Esophagus muscularis mucosa (tissue), 4 donors: ENCODE measurements around the gene NCKAP5. TPM values are rescaled to one million over a fixed set of nuclear protein-coding genes. Genes with fewer than 3 reads are reported as not detected.

Source experiments
- DNase-seq: peaks from one replicate; pipeline ENCODE4 v3.0.0-alpha.2; 2017; ENCODE audit errors: extremely low spot score
- H3K27ac ChIP-seq, 4 donors: fragments of 200-600 bp; sonication (generic); replicated peaks in 1 of 4; 1 replicate in 3 of 4; 2 replicates in 1 of 4; pipeline ENCODE4 v1.5.1; 2016 to 2019; ENCODE audit warnings: mild to moderate bottlenecking in 1 of 4
- H3K27me3 ChIP-seq, 4 donors: fragments of 200-600 bp; sonication (generic); one replicate each; pipeline versions ENCODE4 v1.5.1 to v1.6.0; 2016 to 2019
- H3K36me3 ChIP-seq, 4 donors: fragments of 200-600 bp; sonication (generic); one replicate each; pipeline ENCODE4 v1.5.1; 2016 to 2019
- H3K4me1 ChIP-seq, 4 donors: fragments of 200-600 bp; sonication (generic); one replicate each; pipeline ENCODE4 v1.5.1; 2016 to 2019
- H3K4me3 ChIP-seq, 4 donors: fragments of 200-600 bp; sonication (generic); 1 replicate in 2 of 4; 2 replicates in 2 of 4; pipeline ENCODE4 v1.5.1; 2016 to 2019; ENCODE audit warnings: mild to moderate bottlenecking in 4 of 4, moderate library complexity in 1 of 4
- H3K9me3 ChIP-seq, 4 donors: fragments of 200-600 bp; sonication (generic); 1 replicate in 3 of 4; 2 replicates in 1 of 4; pipeline ENCODE4 v1.5.1; 2016 to 2019
- CTCF ChIP-seq, 3 experiments: fragments of 200-600 bp in 2 of 3; fragments of 450-650 bp in 1 of 3; sonication (generic) in 2 of 3; IDR thresholded peaks; one replicate each; pipeline ENCODE4 v1.5.1; 2017 to 2019; ENCODE audit warnings: antibody characterized with exemption in 3 of 3, mild to moderate bottlenecking in 2 of 3, moderate library complexity in 1 of 3
- EP300 ChIP-seq: sonication (generic); formaldehyde crosslinking; IDR thresholded peaks from one replicate; pipeline ENCODE4 v1.6.1; 2017; ENCODE audit warnings: antibody characterized with exemption
- POLR2A ChIP-seq: fragments of 450-650 bp; IDR thresholded peaks from one replicate; pipeline ENCODE4 v1.6.1; 2017; ENCODE audit warnings: antibody characterized with exemption, moderate library complexity, mild to moderate bottlenecking, low read depth
- POLR2AphosphoS5 ChIP-seq, 2 donors: sonication (generic); formaldehyde crosslinking; IDR thresholded peaks; one replicate each; pipeline ENCODE4 v1.6.1; 2017; ENCODE audit warnings: antibody characterized with exemption in 2 of 2
- WGBS: methylation state at CpG from one replicate; pipeline ENCODE4 v1.1.5; 2018; 5-methylcytosine and 5-hydroxymethylcytosine counted together
- intact Hi-C: fragments of 100-400 bp; cut with DNase I; formaldehyde crosslinking; loops from one replicate; pipeline ENCODE4 v1.15.1; 2023
- total RNA-seq, 4 donors: library from RNA; depleted of rRNA; stranded (reverse); fragments of >200 nt; gene quantifications; one replicate each; pipeline versions ENCODE4 v1.1.0 to v1.2.1, GENCODE V29; 2016

Gene NCKAP5
- total RNA-seq, 4 donors from 2014 or later = 0.33 to 1.8 (median 1.0) TPM

- no peak for DNase-seq
- Histone ChIP-seq H3K9me3 (peaks cover 0 to 11% (median 4%) of the 10 kb centered on the region in 4 donors), H3K36me3 (no peaks in the 10 kb centered on the region), H3K4me3 (no peak overlapping the region), H3K27me3 (no peaks in the 10 kb centered on the region), H3K4me1 (no peaks in the 10 kb centered on the region), H3K27ac (no peak overlapping the region)
- TF ChIP-seq CTCF (IDR thresholded peaks at IDR 0.05) (no peak), POLR2A (no peak), POLR2AphosphoS5 (IDR thresholded peaks at IDR 0.05) (no peak), EP300 (no peak)
- intact Hi-C loops = no loop called here
- 76% methylated on average over 4 of the region's 4 CpGs for WGBS
These were observed 684.0 kb downstream of the NCKAP5 start for GRCh38 chr2:132884292-132884691.

GRCh38 chr2:132883430-132883829 is 684.8 kb downstream of the NCKAP5 start:
- intact Hi-C loops = no loop called here
- TF ChIP-seq POLR2A (no peak), CTCF (IDR thresholded peaks at IDR 0.05) (no peak), POLR2AphosphoS5 (IDR thresholded peaks at IDR 0.05) (no peak), EP300 (no peak)
- DNase-seq = no peak
- H3K27me3 ChIP-seq = no peaks in the 10 kb centered on the region
- H3K4me3 ChIP-seq = no peak overlapping the region
- no peaks in the 10 kb centered on the region for H3K4me1 ChIP-seq
- peaks cover 0 to 11% (median 4%) of the 10 kb centered on the region in 4 donors for H3K9me3 ChIP-seq
- no peak overlapping the region for H3K27ac ChIP-seq
- no peaks in the 10 kb centered on the region for H3K36me3 ChIP-seq
- 67% methylated on average over 5 of the region's 5 CpGs for WGBS

- no peaks in the 10 kb centered on the region for H3K27me3 ChIP-seq
- no peak overlapping the region for H3K27ac ChIP-seq
- no peaks in the 10 kb centered on the region for H3K36me3 ChIP-seq
- no peak overlapping the region for H3K4me3 ChIP-seq
- intact Hi-C loops = no loop called here
- WGBS = 94% methylated on average over 1 of the region's 1 CpG
- DNase-seq = no peak
- peaks cover 0 to 6% (median 1%) of the 10 kb centered on the region in 4 donors for H3K9me3 ChIP-seq
- TF ChIP-seq EP300 = no peak
- TF ChIP-seq POLR2A = no peak
- no peak for TF ChIP-seq CTCF (IDR thresholded peaks at IDR 0.05)
- TF ChIP-seq POLR2AphosphoS5 (IDR thresholded peaks at IDR 0.05) = no peak
- H3K4me1 ChIP-seq = no peaks in the 10 kb centered on the region
These were observed 686.7 kb downstream of the NCKAP5 start for GRCh38 chr2:132881546-132881945.

GRCh38 chr2:132877923-132878322 is 690.3 kb downstream of the NCKAP5 start:
- WGBS = 90% methylated on average over 9 of the region's 9 CpGs
- no peaks in the 10 kb centered on the region for H3K9me3 ChIP-seq
- no peaks in the 10 kb centered on the region for H3K27me3 ChIP-seq
- H3K4me1 ChIP-seq = no peaks in the 10 kb centered on the region
- intact Hi-C loops = no loop called here
- no peak overlapping the region for H3K4me3 ChIP-seq
- TF ChIP-seq CTCF (IDR thresholded peaks at IDR 0.05) = no peak
- TF ChIP-seq EP300 = no peak
- no peak for TF ChIP-seq POLR2A
- no peaks in the 10 kb centered on the region for H3K36me3 ChIP-seq
- no peak overlapping the region for H3K27ac ChIP-seq
- no peak for DNase-seq

GRCh38 chr2:132876745-132877391 is 691.4 kb downstream of the NCKAP5 start:
- Histone ChIP-seq H3K36me3 (no peaks in the 10 kb centered on the region), H3K27me3 (no peaks in the 10 kb centered on the region), H3K4me1 (no peaks in the 10 kb centered on the region), H3K27ac (no peak overlapping the region), H3K9me3 (no peaks in the 10 kb centered on the region), H3K4me3 (no peak overlapping the region)
- no peak for TF ChIP-seq POLR2A
- whole genome bisulfite sequencing = 78% methylated on average over 5 of the region's 5 CpGs
- no peak for DNase-seq
- intact Hi-C loops = no loop called here
